T follicular helper cell (primary cell): Measurements from ENCODE around the gene MRPL38.
"Not testable (repeated sequence)": the region's sequence is repeated elsewhere in the genome, so short reads cannot be mapped to it uniquely, and the experiment has no call there.

Experiments
- DNase-seq: peaks from one replicate; pipeline ENCODE4 v3.0.0-alpha.2; 2020; ENCODE audit warnings: low read depth

The MRPL38 gene

DNA sequence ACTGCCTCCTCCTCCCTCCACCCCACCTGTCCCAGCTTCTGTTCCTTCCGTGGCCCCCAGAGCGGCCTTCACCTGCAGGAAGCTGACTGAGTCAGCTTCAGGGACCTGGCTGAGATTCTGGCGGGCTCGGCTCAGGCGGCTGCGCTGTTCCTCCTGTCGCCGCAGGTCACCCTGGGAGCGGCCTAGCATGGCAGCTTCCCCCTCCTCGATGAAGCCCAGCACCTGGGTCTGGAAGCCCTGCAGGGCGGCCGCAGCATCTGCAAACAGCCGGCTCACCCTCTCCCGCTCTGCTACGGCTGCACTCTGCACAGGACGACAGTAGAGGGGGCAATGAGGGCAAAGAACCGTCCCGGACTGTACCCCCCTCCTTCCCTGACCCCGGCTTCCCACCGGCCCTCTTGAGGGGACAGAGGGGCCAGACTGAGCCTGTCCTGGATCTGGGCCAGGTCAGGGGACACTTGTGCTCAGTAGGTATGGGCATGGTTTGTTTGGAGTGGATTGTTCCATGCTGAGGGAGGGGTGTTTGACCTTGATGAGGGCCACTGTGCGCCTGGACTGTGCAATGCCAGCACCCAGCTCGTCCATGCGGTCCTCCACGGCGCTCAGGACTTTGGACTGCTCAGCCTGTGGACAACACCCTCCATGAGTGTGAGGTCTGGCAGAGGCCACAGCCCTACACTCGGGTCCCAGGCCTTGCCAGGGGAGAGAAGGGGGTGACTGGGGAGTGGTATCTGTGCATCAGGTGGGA lies 28.3 kb downstream of the MRPL38 start:
- DNase-seq, result peak; percentile 69

DNA sequence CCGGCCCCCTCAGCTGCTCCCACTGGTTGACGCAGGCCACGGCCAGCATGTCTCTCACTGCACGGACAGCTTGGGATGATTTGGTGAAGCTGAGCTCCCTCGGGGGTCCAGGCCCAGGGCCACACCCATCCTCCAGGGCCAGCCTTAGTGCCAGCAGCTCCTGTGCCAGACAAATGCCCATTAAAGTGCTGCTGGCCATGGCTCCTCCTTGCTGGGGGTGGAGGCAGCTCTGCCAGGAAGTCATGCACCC lies 28.8 kb downstream of the MRPL38 start:
- DNase-seq, result no peak

DNA sequence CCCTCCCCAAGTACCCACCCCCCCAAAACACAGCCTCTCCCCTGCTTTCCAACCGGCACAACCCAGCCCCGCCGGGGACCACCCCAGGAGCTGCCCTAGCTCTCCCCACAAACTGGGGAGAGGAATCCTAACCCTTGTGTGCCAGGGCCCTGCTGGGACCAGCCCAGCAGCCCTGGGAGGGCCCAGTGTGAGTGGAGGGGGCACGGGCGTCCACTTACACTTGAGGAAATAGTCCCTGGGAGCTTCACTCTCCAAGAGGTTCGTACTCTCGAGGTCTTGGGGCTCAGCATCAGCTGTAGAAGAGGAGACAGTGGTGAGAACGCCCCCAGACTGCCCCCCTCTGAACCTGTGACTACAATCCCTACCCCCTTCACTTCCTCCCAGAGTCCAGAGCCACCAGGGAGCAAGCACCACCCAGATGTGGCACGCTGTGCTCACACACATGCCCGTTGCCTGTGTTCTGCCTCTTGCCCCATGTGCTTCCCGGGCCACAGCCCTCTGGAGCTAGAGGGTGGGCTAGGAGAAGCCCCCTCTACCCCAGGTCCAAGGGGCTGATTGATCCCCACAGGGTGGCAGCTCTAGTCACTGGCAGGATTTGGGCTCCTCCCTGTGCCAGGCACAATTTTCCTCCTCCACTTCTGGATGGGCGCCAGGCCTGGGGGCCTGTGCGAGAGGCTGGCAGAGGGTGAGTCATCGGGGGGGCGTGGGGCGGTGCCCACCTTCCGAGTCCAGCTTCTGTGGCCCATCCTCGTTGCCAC lies 29.3 kb downstream of the MRPL38 start:
- DNase-seq, result no peak

DNA sequence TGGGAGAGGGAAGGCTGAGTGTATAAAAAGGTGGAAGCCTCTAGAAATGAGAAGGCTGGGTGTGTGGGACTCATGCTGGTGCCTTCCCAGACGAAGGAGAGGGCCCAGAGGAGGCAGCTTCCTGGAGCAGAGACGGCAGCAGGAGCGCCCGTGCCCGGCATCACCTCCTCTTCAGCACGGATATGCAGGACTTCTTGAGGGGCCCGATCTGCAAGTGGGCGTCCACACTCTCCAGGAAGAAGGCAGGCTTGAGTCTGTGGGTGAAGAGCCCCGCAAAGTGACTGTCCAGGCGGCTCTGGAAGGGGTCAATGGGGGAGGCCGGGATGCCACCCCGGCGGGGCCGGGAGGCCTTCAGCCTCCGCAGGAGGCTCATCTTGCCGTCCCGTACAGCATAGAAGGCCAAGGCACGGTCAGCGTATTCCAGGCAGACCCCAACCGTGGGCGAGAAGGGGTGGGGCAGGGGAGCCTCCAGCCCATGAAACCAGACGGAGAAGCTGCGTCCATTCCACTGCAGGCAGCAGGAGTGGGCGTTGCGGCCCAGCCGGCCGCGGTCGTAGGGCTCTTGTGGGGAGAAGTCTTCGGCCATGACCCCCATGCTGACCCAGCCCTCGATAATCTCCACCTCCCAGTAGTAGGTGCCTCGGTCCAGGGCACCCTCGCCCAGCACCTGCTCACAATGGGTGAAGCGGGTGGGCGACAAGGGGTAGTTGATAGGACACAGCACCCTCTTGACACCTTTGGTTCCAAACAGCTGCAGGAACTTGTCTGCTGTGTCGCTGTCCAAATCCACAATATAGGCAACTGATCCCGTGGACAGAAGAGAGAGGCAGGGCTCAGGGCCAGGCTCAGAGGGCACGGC lies 30.1 kb downstream of the MRPL38 start:
- no peak for DNase-seq

DNA sequence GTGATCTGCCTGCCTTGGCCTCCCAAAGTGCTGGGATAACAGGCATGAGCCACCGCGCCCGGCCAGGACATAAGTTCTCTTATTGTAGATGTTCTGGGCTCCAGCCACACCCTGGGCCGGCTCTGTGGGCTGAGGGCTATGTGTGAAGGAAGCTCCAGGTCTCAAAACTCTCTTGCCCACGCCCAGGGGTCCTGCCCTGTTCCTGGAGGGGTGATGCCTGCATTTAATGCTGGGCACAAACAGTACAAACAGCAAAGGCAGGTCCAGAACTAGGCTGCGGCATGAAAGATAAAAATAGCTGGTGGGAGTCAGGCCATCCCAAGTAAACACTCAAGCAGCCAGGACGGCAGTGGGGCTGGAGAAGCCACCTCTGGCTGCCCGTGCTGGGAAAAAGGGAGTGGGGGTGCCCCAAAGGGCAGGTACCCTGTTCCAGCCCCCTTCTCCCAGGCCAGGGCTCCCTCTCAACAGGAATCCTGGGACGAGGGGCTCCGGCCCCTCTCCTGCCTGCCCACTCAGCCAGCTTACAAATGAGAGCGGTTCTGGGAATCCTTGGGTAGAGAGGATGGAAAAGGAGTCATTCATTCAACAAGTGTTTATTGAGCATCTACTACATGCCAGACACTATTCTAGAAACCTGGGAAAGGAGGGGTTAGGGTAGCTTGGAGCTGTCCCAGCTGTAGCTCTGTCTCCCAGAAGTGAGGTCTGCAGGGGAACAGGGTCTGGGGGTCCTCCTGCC lies 30.9 kb downstream of the MRPL38 start:
- no peak for DNase-seq

DNA sequence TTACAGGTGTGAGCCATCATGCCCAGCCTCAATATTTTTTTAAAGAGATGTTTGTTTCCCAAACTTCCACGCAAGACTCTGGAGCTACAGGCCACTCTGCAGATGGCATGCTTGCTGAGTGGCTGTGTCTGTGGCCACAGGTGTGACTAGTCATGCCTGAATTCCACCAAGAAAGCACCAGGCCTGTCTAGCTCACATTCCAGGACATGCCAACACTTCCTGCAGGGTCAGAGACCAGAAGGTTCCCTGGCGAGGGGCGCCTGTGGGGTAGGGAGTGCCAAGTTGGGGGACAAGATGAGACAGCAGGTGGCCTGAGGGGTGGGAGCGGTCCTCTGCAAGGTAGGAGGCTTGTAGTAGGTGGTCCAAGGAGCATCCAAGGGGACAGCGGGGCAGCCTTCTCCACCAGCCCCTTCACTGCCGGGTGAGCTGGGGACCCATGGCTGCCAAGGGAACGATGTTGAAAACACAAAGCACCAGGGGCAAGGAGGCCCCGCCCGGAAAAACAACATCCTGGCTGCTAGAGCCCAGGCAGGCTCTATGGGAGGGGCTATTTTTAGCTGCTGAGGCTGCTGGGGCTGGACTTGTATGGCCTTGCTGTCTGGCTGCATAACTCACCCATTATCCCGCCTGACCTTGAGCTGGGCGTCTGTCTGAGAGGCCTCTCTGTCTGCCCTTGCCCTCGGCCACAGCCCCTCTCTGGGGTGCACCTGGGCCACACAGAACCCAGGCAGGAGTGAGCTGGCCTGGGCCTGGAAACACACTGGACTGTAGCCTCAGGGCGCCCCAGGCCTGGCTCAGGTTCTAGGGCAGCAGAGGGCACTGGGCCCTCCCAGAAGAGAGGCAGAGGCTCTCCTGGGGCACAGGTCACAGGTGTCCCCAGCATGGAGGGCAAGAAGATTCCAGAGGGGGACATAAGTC lies 32.0 kb downstream of the MRPL38 start:
- DNase-seq, result peak; percentile 56

DNA sequence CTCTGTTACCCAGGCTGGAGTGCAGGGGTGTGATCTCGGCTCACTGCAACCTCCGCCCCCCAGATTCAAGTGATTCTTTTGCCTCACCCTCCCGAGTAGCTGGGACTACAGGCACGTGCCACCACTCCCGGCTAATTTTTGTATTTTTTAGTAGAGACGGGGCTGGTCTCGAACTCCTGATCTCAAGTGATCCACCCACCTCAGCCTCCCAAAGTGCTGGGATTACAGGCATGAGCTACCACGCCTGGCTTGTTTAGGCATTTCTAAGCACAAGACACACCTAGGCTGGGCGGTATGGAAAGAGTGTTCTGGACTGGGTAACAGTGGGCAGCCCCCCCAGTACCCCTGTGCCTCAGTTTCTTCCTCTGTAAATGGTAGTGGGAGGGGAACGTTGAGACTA lies 34.5 kb downstream of the MRPL38 start:
- not testable (repeated sequence) for DNase-seq

DNA sequence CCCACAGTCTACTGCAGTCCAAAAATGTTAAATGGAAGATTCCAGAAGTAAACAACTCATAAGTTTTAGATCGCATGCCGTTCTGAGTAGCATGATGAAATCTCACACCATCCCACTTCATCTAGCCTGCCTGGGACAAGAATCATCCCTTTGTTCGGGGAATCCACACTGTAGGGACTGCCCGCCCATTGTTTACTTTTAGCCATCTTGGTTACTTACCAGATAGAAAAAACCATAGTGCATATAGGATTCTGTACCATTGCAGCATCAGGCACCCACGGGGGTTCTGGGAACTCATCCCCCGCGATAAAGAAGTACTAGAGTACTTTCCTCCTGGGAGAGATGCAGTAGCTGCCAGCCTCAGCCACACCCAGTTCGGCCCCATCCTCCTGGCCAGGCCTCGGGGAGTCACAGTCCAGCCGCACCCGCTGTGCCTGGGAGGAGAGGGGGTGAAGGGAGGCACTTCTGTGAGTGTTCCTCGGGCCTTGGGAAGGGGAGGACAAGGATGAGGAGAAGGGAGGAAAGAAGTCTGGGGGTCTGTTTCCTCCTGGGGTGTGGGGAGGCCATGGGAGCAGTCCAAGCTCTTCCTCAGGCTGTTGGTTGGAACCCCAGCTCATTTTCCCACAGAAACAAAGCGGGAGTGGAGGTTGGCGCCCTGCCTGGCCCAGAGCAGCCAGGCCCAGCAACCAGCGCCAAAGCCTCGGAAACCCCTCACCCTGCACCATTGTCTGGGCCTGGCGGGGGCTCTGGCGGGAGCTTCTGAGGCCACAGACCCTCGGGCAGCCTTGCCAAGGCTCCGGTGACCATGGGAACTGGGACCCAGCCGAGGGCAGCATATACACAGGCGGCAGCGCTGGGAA lies 35.2 kb downstream of the MRPL38 start:
- DNase-seq, result no peak

DNA sequence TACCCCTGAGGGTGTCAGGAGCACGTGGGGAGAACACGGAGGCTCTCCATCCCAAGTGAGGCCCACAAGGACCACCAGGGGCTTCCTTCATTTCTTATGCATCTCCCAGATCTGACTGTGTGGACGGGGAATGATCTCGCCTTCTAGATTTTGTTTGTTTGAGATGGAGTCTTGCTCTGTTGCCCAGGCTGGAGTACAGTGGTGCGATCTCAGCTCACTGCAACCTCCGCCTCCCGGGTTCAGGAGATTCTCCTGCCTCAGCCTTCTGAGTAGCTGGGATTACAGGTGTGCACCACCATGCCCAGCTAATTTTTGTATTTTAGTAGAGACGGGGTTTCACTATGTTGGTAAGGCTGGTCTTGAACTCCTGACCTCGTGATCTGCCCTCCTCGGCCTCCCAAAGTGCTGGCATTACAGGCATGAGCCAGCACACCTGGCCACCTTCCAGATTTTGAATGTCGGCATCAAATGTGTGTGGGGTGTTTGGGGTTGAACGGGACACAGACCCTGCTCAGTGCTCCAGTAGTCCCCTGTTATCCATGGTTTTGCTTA lies 35.9 kb downstream of the MRPL38 start:
- not testable (repeated sequence) for DNase-seq

DNA sequence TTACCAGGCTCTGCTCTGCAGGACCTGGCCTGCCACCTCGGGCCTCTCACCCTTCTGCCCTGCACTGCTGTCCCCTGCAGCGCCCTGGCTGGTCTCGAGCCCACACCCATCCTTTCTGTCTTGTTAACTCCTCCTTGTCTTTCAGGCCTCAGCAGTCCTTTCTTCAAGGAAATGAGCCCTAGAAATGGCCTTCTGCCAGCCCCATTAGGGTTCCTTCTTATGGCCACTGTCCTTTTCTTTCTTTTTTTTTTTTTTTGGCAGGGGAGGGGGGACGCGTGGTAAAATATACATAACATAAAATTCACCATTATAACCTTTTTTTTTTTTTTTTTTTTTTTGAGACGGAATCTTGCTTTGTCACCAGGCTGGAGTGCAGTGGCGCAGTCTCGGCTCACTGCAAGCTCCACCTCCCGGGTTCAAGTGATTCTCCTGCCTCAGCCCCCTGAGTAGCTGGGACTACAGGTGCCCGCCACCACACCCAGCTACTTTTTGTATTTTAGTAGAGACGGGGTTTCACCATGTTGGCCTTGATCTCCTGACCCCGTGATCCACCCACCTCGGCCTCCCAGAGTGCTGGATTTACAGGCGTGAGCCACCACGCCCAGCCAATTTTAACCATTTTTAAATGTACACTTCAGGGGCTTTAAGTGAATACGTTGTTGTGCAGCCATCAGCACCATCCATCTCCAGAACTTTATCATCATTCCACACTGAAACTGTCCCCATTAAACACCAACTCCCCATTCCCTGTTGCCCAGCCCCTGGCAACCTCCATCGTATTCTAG lies 39.1 kb downstream of the MRPL38 start:
- not testable (repeated sequence) for DNase-seq

DNA sequence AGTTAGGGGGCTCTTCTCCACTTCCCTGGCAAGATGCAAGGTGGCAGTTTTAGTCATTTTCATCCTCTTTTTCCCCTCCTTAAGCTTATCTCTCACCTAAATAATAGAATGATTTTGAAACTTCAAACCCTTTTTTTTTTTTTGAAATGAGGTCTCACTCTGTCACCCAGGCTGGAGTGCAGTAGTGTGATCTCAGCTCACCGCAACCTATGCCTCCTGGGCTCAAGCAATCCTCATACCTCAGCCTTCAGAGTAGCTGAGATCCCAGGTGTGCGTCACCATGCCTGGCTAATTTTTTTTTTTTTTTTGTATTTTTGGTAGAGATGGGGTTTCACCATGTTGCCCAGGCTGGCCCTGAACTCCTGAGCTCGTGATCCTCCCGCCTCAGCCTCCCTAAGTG lies 39.8 kb downstream of the MRPL38 start:
- not testable (repeated sequence) for DNase-seq

DNA sequence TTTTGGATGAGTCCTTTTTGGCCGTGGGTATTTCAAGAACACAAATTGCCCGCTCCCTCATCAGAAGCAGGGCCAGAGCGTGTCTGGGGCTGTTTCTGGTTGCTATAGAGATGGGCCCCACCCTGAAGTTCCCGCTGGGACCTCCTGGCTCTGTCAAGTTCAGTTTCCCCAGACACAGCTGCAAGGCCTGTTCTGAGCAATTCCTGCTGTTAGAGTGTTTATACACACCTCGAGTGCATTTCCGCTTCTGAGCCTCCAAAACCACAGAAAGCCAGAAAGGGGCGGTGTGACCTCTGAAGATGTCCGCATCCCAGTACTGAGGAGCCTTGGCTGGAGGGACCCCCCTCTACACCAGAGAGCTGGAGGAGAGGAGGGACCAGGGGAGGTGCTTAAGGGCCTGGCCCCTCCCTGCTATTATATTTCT lies 40.2 kb downstream of the MRPL38 start:
- DNase-seq, result no peak

DNA sequence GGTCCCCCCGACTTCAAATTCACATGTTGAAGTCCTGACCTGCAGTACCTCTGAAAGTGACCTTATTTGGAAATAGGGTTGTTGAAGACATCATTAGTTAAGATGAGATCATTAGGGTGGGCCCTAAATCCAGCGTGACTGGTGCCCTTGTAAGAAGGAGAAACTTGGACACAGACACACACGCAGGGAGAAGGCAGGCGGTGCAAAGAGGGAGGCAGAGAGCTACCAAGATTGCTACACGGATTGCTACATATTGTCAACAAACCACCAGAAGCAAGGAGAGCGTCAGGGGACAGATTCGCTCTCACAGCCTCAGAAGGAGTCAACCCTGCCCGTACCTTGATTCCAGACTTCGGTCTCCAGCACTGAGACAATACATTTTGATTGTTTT lies 42.8 kb downstream of the MRPL38 start:
- DNase-seq, result no peak

DNA sequence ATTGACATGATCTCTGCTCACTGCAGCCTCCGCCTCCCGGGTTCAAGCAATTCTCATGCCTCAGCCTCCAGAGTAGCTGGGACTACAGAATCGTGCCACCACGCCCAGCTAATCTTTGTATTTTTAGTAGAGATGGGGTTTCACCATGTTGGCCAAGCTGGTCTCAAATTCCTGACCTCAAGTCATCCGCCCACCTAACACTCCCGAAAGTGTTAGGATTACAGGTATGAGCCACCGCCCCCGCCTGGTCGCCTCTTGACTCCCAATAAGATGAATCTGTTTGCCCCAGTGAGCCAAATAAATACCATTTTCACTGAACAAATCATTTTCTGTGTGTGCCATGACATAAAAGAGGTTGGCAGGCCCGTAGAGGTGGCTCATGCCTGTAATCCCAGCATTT lies 45.3 kb downstream of the MRPL38 start:
- DNase-seq, result not testable (repeated sequence)

DNA sequence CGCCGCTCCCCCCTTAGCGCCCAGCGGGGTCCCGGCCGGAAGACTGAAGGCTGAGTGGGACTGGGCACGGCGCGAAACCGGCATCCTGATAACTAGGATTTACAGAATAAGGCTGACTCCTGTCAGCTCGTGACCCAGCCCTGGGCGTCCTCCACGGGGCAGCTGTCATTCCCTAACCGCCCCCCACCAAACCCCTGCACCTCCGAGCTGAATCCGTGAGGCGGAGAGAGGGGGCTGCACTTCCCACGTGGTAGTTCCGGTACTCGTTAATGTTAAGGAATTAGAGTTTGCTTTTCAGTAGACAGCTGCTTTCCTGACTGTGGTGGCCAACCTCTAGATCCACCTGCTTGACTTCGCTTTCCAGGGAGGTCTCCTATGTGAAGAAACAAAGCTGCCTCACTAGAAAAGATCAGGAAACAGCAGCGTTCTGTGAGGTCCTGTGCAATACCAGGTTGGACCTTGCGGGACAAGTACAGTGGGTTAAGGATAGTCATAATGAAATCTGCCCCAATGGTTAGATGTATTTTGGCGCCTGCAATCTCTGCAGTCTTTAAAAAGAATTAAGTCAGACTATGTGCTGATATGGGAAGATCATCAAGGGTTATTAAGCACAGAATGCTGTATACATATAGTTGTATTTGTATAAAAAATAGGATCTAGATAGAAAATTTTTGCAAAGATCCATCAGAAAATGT lies 48.5 kb downstream of the MRPL38 start:
- DNase-seq, result no peak

DNA sequence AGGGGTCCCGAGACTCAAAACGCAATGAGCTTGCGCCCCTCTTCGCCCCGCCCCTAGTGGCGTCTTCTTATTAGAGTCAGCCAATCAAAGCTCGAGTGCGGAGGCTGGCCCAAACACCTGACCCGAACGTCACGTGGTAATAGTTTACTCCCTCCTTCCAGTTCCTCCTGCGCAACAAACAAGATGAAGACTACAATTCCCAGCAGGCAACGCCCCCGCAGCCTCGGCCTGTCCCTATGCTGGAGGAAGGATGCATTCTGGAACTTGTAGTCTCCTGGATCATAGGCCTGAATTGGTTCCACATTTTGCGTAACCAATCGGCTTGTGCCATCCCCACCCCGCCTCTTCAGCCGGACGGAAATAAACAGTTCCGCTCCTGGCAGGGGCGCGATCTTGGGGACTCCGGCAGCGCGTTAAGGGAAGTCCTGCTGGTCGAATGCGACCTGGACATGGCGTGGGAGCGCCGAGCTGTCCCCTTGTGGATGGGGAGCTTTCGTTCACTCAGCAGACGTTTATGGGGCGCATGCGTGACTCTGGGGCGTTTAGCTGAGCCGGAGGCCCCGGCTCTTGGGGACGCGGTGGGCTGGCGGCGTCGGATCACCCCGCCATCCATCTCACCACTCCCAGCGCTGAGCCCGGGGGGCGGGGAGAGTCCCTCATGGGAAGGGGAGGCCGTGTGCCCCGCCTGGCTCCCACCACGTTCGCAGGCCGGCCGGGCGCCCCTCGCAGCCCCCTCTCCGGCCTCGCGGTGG lies 49.2 kb downstream of the MRPL38 start, which contains the start of gene WBP2:
TSS of gene WBP2 (minus strand) at position 26 of the 752 bp plus-strand sequence. CDS start 38 bp downstream, outside the sequence.
- peak; percentile 97 for DNase-seq

DNA sequence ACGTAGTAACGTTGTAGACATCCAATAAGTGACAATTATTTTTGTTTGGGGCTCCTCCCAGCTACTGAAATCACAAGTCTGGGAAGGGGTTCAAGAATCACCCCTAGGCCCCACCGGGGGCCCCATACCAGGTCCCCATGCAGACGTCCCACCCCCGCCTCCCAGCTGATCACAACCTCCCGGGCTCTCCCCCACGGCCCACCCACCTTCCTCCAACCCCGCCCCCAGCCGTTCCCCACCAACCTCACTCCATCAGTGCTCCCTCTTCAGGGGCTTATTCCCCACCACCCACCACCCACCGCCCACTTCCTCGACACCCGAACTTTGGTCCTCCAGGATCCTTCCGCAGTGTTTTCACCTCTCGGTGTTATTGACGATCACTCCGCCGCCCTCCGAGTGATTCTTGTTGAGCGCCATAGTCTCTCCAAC lies 49.8 kb downstream of the MRPL38 start:
- no peak for DNase-seq
